ENCODE data around the gene CHCHD3. TPM values are rescaled to one million over a fixed set of nuclear protein-coding genes. Genes with fewer than 3 reads are reported as not detected.

CHCHD3 gene
- total and polyA plus RNA-seq, 2 donors (not counting 1 experiment from before 2014, with no cell fraction given), result 80.8 to 94.0 TPM

- DNase-seq (ENCODE audit: low read depth in 2 of 2), result no peak
- no peaks in the 10 kb centered on the region for H3K79me2 ChIP-seq (ENCODE audit: control insufficient read depth, insufficient read depth, low read length)
These were observed 115.9 kb downstream of the CHCHD3 start for GRCh38 chr7:132965951-132966350.

GRCh38 chr7:132964876-132965275 lies 117.0 kb downstream of the CHCHD3 start:
- H4K20me1 ChIP-seq (ENCODE audit: control insufficient read depth, extremely low read depth, insufficient read depth, low read length), result no peaks in the 10 kb centered on the region
- no peak overlapping the region for H3K27ac ChIP-seq (ENCODE audit: insufficient read depth, low read length)
- H3K27me3 ChIP-seq (ENCODE audit: control insufficient read depth, insufficient read depth, low read length), result no peaks in the 10 kb centered on the region
- TF ChIP-seq EZH2 (IDR thresholded peaks at IDR 0.05; ENCODE audit: low read length, missing control alignments) (no peak), CTCF (conservative IDR thresholded peaks at IDR 0.05 in 1 of 2, IDR thresholded peaks at IDR 0.05 in 1 of 2; ENCODE audit: low read depth in 1 of 2, low read length in 2 of 2) (no peak)
- H3K9ac ChIP-seq (ENCODE audit: insufficient read depth, low read length), result no peak overlapping the region
- no peak overlapping the region for H3K4me2 ChIP-seq (ENCODE audit: extremely low read depth, insufficient read depth, low read length)
- no peaks in the 10 kb centered on the region for H3K9me3 ChIP-seq (ENCODE audit: control insufficient read depth, insufficient read depth, low read depth, low read length)
- no peaks in the 10 kb centered on the region for H3K36me3 ChIP-seq (ENCODE audit: control insufficient read depth, insufficient read depth, low read length)
- no peaks in the 10 kb centered on the region for H3K79me2 ChIP-seq (ENCODE audit: control insufficient read depth, insufficient read depth, low read length)
- H3K4me1 ChIP-seq (ENCODE audit: control insufficient read depth, extremely low read depth, insufficient read depth, low read length), result no peaks in the 10 kb centered on the region
- no peak for DNase-seq (ENCODE audit: low read depth in 2 of 2)
- H3K4me3 ChIP-seq (replicated peaks in 1 of 4; ENCODE audit: control extremely low read depth in 1 of 4, insufficient read depth in 1 of 4, low read depth in 3 of 4, low read length in 4 of 4), result no peak overlapping the region
- no peak overlapping the region for H2AFZ ChIP-seq (ENCODE audit: low read length)

More at GRCh38 chr7:132965951-132966350, 115.9 kb downstream of the CHCHD3 start:
- no peak overlapping the region for H2AFZ ChIP-seq (ENCODE audit: low read length)
- no peaks in the 10 kb centered on the region for H3K27me3 ChIP-seq (ENCODE audit: control insufficient read depth, insufficient read depth, low read length)
- no peaks in the 10 kb centered on the region for H3K4me1 ChIP-seq (ENCODE audit: control insufficient read depth, extremely low read depth, insufficient read depth, low read length)
- H3K27ac ChIP-seq (ENCODE audit: insufficient read depth, low read length), result no peak overlapping the region
- H3K36me3 ChIP-seq (ENCODE audit: control insufficient read depth, insufficient read depth, low read length), result no peaks in the 10 kb centered on the region
- H3K4me2 ChIP-seq (ENCODE audit: extremely low read depth, insufficient read depth, low read length), result no peak overlapping the region
- H3K4me3 ChIP-seq (replicated peaks in 1 of 4; ENCODE audit: control extremely low read depth in 1 of 4, insufficient read depth in 1 of 4, low read depth in 3 of 4, low read length in 4 of 4), result no peak overlapping the region
- no peaks in the 10 kb centered on the region for H4K20me1 ChIP-seq (ENCODE audit: control insufficient read depth, extremely low read depth, insufficient read depth, low read length)
- H3K9ac ChIP-seq (ENCODE audit: insufficient read depth, low read length), result no peak overlapping the region
- no peak for TF ChIP-seq CTCF (conservative IDR thresholded peaks at IDR 0.05 in 1 of 2, IDR thresholded peaks at IDR 0.05 in 1 of 2; ENCODE audit: low read depth in 1 of 2, low read length in 2 of 2)
- no peak for TF ChIP-seq EZH2 (IDR thresholded peaks at IDR 0.05; ENCODE audit: low read length, missing control alignments)
- H3K9me3 ChIP-seq (ENCODE audit: control insufficient read depth, insufficient read depth, low read depth, low read length), result no peaks in the 10 kb centered on the region

GRCh38 chr7:132959891-132960290 lies 122.0 kb downstream of the CHCHD3 start:
- Histone ChIP-seq H2AFZ (ENCODE audit: low read length) (no peak overlapping the region), H3K27ac (ENCODE audit: insufficient read depth, low read length) (no peak overlapping the region), H4K20me1 (ENCODE audit: control insufficient read depth, extremely low read depth, insufficient read depth, low read length) (no peaks in the 10 kb centered on the region), H3K4me1 (ENCODE audit: control insufficient read depth, extremely low read depth, insufficient read depth, low read length) (no peaks in the 10 kb centered on the region), H3K9me3 (ENCODE audit: control insufficient read depth, insufficient read depth, low read depth, low read length) (no peaks in the 10 kb centered on the region), H3K27me3 (ENCODE audit: control insufficient read depth, insufficient read depth, low read length) (no peaks in the 10 kb centered on the region), H3K4me2 (ENCODE audit: extremely low read depth, insufficient read depth, low read length) (no peak overlapping the region), H3K9ac (ENCODE audit: insufficient read depth, low read length) (no peak overlapping the region), H3K4me3 (replicated peaks in 1 of 4; ENCODE audit: control extremely low read depth in 1 of 4, insufficient read depth in 1 of 4, low read depth in 3 of 4, low read length in 4 of 4) (no peak overlapping the region), H3K36me3 (ENCODE audit: control insufficient read depth, insufficient read depth, low read length) (no peaks in the 10 kb centered on the region), H3K79me2 (ENCODE audit: control insufficient read depth, insufficient read depth, low read length) (no peaks in the 10 kb centered on the region)
- no peak for DNase-seq (ENCODE audit: low read depth in 2 of 2)
- TF ChIP-seq EZH2 (IDR thresholded peaks at IDR 0.05; ENCODE audit: low read length, missing control alignments), result no peak
- no peak for TF ChIP-seq CTCF (conservative IDR thresholded peaks at IDR 0.05 in 1 of 2, IDR thresholded peaks at IDR 0.05 in 1 of 2; ENCODE audit: low read depth in 1 of 2, low read length in 2 of 2)
